WI38 (cell line): Measurements from ENCODE around the gene ABCB9.
A peak's percentile ranks its signal among the peaks of the same experiment; 100 is the strongest.

ENCODE experiments used
- H3K4me3 ChIP-seq: 2 replicates; pipeline ENCODE4 v1.5.1; 2011; ENCODE audit warnings: low read depth, mild to moderate bottlenecking, control low read depth, low read length
- CTCF ChIP-seq: IDR thresholded peaks from 2 replicates; pipeline ENCODE4 v1.5.1; 2012; ENCODE audit warnings: low read depth, mild to moderate bottlenecking, control low read depth, low read length

ABCB9 gene

DNA sequence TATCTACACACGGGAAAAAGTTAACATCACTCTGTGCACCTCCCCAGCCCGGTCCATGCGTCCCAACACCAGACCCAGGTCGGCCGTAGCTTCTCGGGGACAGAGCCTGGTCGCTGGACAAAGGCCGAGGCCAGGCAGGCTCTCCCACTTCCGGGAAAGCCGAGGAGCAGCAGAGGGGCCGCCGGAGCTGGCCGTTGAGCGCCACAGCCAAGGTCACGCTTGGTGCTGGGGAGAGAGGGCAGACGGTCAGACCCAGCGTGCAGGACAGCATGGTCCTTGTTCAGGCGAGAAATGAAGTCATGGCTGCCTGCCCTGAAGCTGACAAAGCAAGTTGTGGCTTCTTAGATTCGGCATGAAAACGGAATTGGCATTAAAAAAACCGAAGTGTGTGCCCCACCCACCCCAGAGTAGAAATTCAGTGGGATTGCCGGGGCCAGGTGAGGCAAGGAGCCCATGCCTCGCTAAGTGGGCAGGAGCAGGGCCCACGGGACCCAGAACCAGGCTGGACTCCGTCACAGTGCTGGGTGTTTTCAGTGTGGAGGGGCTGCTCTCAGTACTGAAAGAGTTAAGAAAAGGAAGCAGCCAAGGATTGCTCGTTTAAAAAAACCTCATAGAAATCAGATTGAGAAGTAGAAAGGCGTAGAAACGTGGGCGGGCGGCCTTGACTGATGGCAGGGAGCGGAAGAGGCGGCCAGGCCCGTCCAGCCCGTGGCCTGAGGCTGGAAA lies 18.5 kb upstream of the ABCB9 start:
- no peak overlapping the region for H3K4me3 ChIP-seq
- TF ChIP-seq CTCF, result no peak

DNA sequence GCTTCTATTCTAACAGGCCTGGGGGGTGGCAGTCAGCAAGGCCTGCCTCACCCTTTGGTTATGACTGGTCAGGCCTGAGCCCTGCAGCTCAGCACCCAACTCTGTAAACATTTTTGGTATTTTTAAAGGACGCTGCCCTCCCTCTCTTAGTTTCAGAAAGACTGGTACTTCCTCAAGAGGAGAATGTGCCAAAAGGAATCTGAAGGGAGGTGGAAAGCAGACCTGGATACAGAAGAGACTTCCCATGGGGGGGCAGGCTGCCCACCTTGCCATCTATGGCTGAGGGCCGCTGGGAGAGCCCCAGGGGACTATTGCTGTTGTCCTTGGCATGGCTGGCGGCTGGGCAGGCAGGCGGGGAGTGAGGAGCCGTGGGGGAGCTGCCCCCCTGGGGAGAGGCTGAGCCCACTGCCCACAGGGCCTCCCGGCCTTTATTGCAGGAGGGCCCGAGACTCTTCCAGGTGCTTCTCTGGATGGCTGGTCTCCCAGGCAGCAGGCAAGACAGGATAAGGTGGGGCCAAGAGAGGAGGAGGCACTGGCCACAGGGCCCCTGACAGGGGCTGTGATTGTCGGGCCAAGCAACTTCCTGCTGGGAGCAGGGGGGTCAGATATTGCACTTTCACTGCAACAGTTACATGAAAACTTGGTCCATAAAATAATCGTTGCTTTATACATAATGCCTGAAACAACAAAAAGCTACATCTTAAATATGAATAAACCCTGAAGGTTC lies 17.7 kb upstream of the ABCB9 start:
- TF ChIP-seq CTCF, result no peak
- no peak overlapping the region for H3K4me3 ChIP-seq

DNA sequence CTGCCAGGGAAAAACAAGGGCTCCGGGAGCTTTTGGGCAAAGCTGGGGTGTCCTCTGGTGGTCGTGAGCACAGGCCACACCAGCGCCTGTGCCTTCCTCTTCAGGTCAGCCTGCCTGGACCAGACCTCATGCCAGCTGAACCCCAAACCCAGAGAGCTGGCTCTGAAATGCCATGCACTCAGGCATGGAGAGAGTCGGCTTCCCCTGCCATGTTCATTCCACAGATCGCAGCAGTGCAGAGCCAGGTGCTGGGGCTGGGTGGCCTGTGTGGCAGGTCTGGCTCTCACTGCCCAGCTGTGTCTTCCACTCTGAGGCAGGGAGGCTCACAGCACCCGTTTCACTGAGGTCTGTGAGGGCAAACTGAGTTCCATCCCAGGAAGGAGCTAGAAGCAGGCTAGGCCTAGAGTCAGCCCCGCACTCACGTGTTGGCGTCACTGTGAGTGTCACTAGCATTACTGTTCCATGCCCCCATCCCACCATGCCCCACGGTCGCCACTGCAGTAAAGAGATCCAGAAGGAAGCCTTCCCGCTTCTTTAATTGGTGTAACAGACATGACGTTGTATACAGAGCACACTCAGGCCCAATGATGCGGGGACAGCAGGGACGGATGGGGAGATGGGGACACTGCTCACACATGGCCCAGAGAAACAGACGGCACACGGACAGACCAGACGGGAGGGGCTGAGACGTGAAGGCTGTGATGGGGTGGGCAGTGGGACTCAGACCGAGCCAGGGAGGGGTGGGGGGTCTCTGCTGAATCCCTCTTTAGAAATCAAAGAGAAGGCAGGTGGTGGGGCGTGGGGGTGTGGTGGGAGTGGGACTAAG lies 16.9 kb upstream of the ABCB9 start:
- no peak overlapping the region for H3K4me3 ChIP-seq
- TF ChIP-seq CTCF, result no peak

DNA sequence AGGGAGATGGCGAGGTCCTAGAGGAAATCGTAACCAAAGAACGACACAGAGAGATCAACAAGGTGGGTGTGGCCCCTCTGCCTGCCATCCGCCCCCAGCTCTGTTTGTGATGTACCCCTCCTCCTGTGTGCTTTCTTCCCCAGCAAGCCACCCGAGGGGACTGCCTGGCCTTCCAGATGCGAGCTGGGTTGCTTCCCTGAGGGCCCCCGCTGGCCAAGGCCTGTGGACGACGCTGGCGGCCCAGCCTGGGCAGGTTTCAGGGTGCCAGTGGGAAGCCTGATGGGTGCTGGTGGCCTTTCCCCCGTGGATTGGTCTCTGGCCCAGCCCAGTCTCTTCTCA lies 16.2 kb upstream of the ABCB9 start:
- peak overlapping the region; percentile 84 for H3K4me3 ChIP-seq
- TF ChIP-seq CTCF, result no peak

GRCh38 chr12:122981587-122982476 lies 15.6 kb upstream of the ABCB9 start:
- TF ChIP-seq CTCF, result no peak
- peak overlapping the region; percentile 84 for H3K4me3 ChIP-seq

DNA sequence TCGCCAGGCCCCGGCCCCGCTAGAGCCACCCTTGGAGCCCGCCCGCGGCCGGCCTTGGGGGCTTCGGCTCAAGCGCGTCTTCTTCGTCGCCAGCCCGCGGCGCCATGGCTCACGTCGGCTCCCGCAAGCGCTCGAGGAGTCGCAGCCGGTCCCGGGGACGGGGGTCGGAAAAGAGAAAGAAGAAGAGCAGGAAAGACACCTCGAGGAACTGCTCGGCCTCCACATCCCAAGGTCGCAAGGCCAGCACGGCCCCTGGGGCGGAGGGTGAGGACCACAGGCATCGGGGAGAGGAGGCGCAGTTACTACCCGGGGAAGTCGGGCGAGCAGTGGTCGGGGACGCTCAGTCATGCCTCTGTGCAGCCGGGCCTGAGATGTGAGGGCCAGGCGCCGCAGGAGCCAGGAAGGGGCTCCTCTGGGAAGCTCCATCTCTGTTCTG lies 14.8 kb upstream of the ABCB9 start:
- TF ChIP-seq CTCF, result no peak
- H3K4me3 ChIP-seq, result peak overlapping the region; percentile 84
